ENCODE measurements around the gene SMIM5. TPM values are rescaled to one million over a fixed set of nuclear protein-coding genes. Genes with fewer than 3 reads are reported as not detected.

Gene SMIM5
- polyA plus RNA-seq, 2 of the 4 experiments (the other 2 are of a cell fraction), result 0.15 to 0.25 TPM

GRCh38 chr17:75683583-75683982 lies 50.3 kb downstream of the SMIM5 start:
- DNase-seq (ENCODE audit: low read depth in 1 of 2, low spot score in 1 of 2) (peak; percentile 80 to 81), ATAC-seq (peak; percentile 62 to 72; a peak in 4 of 6 replicates), FAIRE-seq (no peak)
- TF ChIP-seq FOSL2 (IDR thresholded peaks at IDR 0.05) (no peak), FOSL2 (CRISPR knock-in tag; IDR thresholded peaks at IDR 0.05) (peak; percentile 78), ZNF302 (CRISPR knock-in tag; IDR thresholded peaks at IDR 0.05) (0 out of 2 replicates have a peak, but pooled peaks have one; percentile 18), HOXB5 (CRISPR knock-in tag; IDR thresholded peaks at IDR 0.05) (0 out of 2 replicates have a peak, but pooled peaks have one; percentile 15), CBX8 (IDR thresholded peaks at IDR 0.05) (no peak), JUN (IDR thresholded peaks at IDR 0.05) (0 out of 5 replicates have a peak, but pooled peaks of 1 of the 2 experiments have one; percentile 16), POLR2A (IDR thresholded peaks at IDR 0.05; ENCODE audit: low read length) (no peak), MYC (IDR thresholded peaks at IDR 0.05; ENCODE audit: borderline replicate concordance, low read length) (0 out of 2 replicates have a peak, but pooled peaks have one; percentile 34), USF2 (IDR thresholded peaks at IDR 0.05) (no peak), CTCF (IDR thresholded peaks at IDR 0.05) (no peak), CEBPB (IDR thresholded peaks at IDR 0.05) (no peak), MAFK (IDR thresholded peaks at IDR 0.05; ENCODE audit: partially characterized antibody) (no peak), ZC3H11A (IDR thresholded peaks at IDR 0.05) (no peak), CBX2 (IDR thresholded peaks at IDR 0.05; ENCODE audit: borderline replicate concordance, low read depth) (no peak), SMC3 (IDR thresholded peaks at IDR 0.05) (no peak), HOXA7 (CRISPR knock-in tag; IDR thresholded peaks at IDR 0.05) (0 out of 2 replicates have a peak, but pooled peaks have one; percentile 72), ELK1 (IDR thresholded peaks at IDR 0.05; ENCODE audit: low read depth, low read length) (no peak), MAX (IDR thresholded peaks at IDR 0.05) (peak; percentile 70), RAD21 (conservative IDR thresholded peaks at IDR 0.05 in 1 of 2, IDR thresholded peaks at IDR 0.05 in 1 of 2) (peak in 1 of 2 experiments; percentile 19; a peak in 1 of 5 replicates)
- ChIA-PET CTCF (interaction anchor here (0.7 to 19.2 kb wide), 12 partner anchors 9 to 211 kb away, joined by 3 to 148 read pairs (median 3); partner anchors contain the start of genes RECQL5, SAP30BP and SMIM5), POLR2A (interaction anchor here (0.6 to 1.7 kb wide), 5 partner anchors 10 to 227 kb away, joined by 3 to 11 read pairs (median 3); partner anchors contain the start of gene TMEM94)
- H3K4me3 ChIP-seq, result no peak overlapping the region
- peaks cover 95% of the 10 kb centered on the region for H3K4me1 ChIP-seq
- H3K9me3 ChIP-seq, result no peaks in the 10 kb centered on the region
- WGBS (ENCODE audit: missing lambda C conversion rate), result 19% methylated on average over 4 of the region's 4 CpGs
- H3K27ac ChIP-seq, result peak overlapping the region; percentile 86 to 93
- peak overlapping the region; percentile 64 for H3K4me2 ChIP-seq

- Histone ChIP-seq H3K4me2 (peak overlapping the region; percentile 64), H3K9me3 (no peaks in the 10 kb centered on the region), H3K4me3 (no peak overlapping the region), H3K4me1 (peaks cover 95% of the 10 kb centered on the region), H3K27ac (peak overlapping the region; percentile 86 to 93)
- ChIA-PET CTCF (interaction anchor here (0.6 to 19.2 kb wide), 9 partner anchors 9 to 92 kb away, joined by 3 to 148 read pairs (median 3); partner anchors contain the start of genes RECQL5, SAP30BP and SMIM5), POLR2A (interaction anchor here (0.6 to 1.7 kb wide), 4 partner anchors 9 to 228 kb away, joined by 3 to 11 read pairs (median 4); partner anchors contain the start of gene TMEM94)
- DNase-seq (ENCODE audit: low read depth in 1 of 2, low spot score in 1 of 2) (no peak), ATAC-seq (no peak), FAIRE-seq (no peak)
- TF ChIP-seq CTCF (IDR thresholded peaks at IDR 0.05) (no peak), RARB (CRISPR knock-in tag; IDR thresholded peaks at IDR 0.05) (no peak), MYC (IDR thresholded peaks at IDR 0.05; ENCODE audit: borderline replicate concordance, low read length) (no peak), RNF2 (IDR thresholded peaks at IDR 0.05; ENCODE audit: borderline replicate concordance, low read depth) (no peak), FOSL2 (IDR thresholded peaks at IDR 0.05) (no peak), FOSL2 (CRISPR knock-in tag; IDR thresholded peaks at IDR 0.05) (peak; percentile 72), HOXA7 (CRISPR knock-in tag; IDR thresholded peaks at IDR 0.05) (no peak), TFCP2L1 (CRISPR knock-in tag; IDR thresholded peaks at IDR 0.05) (no peak), MAZ (IDR thresholded peaks at IDR 0.05; ENCODE audit: borderline replicate concordance, low read depth, low read length) (no peak)
- 92% methylated on average over 5 of the region's 5 CpGs for WGBS (ENCODE audit: missing lambda C conversion rate)
Observed at GRCh38 chr17:75684249-75684648, 51.0 kb downstream of the SMIM5 start.
